Upper lobe of left lung (tissue), 4 donors: ENCODE measurements around the gene SYCP3.

Experiments
- CTCF ChIP-seq, 6 experiments: fragments of 450-650 bp in 4 of 6; fragments of 200-600 bp in 2 of 6; sonication (generic) in 2 of 6; IDR thresholded peaks; one replicate each; pipeline ENCODE4 v1.5.1; 2016 to 2019; ENCODE audit warnings: antibody characterized with exemption in 6 of 6
- EP300 ChIP-seq, 4 donors: sonication (generic); formaldehyde crosslinking; IDR thresholded peaks; one replicate each; pipeline ENCODE4 v1.5.1; 2017; ENCODE audit warnings: antibody characterized with exemption in 4 of 4, control low read depth in 2 of 4
- POLR2A ChIP-seq, 4 donors: fragments of 450-650 bp; IDR thresholded peaks; one replicate each; pipeline ENCODE4 v1.5.1; 2016 to 2017; ENCODE audit warnings: antibody characterized with exemption in 4 of 4, mild to moderate bottlenecking in 2 of 4
- POLR2AphosphoS5 ChIP-seq, 2 donors: sonication (generic); formaldehyde crosslinking; IDR thresholded peaks; one replicate each; pipeline ENCODE4 v1.5.1; 2017; ENCODE audit warnings: antibody characterized with exemption in 2 of 2

- no peak for TF ChIP-seq POLR2AphosphoS5 (IDR thresholded peaks at IDR 0.05)
- TF ChIP-seq CTCF (IDR thresholded peaks at IDR 0.05): no peak
- TF ChIP-seq POLR2A (IDR thresholded peaks at IDR 0.05): no peak
- TF ChIP-seq EP300 (IDR thresholded peaks at IDR 0.05): no peak
Measured at GRCh38 chr12:101769865-101770264, 30.6 kb upstream of the SYCP3 start.
